Activated CD4-positive, alpha-beta memory T cell treated with anti-CD3 and anti-CD28 coated beads for 36 hours (primary cell): ENCODE data around the gene IL24. TPM values are rescaled to one million over a fixed set of nuclear protein-coding genes. Genes with fewer than 3 reads are reported as not detected.
A peak's percentile ranks its signal among the peaks of the same experiment; 100 is the strongest.

Source experiments
- CTCF ChIA-PET: fragments of 350-600 bp; sonication (Branson Sonifier 250); formaldehyde crosslinking; loops from one replicate; lab custom pipeline; 2021; ENCODE audit warnings: antibody characterized with exemption, inconsistent platforms; lab: Charles Lee
- POLR2A ChIA-PET: fragments of 350-600 bp; sonication (Branson Sonifier 250); formaldehyde crosslinking; loops from one replicate; lab custom pipeline; 2021; ENCODE audit warnings: antibody characterized with exemption; lab: Charles Lee
- DNase-seq: peaks from one replicate; pipeline ENCODE4 v3.0.0-alpha.2; 2020
- H3K27ac Mint-ChIP-seq: one replicate; pipeline ENCODE4 v1.8.0; 2021; ENCODE audit warnings: mixed read lengths
- H3K27me3 Mint-ChIP-seq: one replicate; pipeline ENCODE4 v1.8.0; 2021; ENCODE audit warnings: mixed read lengths
- H3K36me3 Mint-ChIP-seq: one replicate; pipeline ENCODE4 v1.8.0; 2021; ENCODE audit warnings: mixed read lengths
- H3K4me1 Mint-ChIP-seq: one replicate; pipeline ENCODE4 v1.8.0; 2021; ENCODE audit warnings: low read depth, mixed read lengths
- H3K4me3 Mint-ChIP-seq: one replicate; pipeline ENCODE4 v1.8.0; 2021; ENCODE audit warnings: mild to moderate bottlenecking, mixed read lengths
- H3K9me3 Mint-ChIP-seq: one replicate; pipeline ENCODE4 v1.8.0; 2021; ENCODE audit warnings: mixed read lengths
- intact Hi-C: fragments of 100-400 bp; cut with micrococcal nuclease; formaldehyde crosslinking; loops from one replicate; pipeline ENCODE4 v1.15.1; 2023
- total RNA-seq, 2 experiments: library from RNA; stranded (reverse); gene quantifications; one replicate each; pipeline ENCODE4 v1.2.3, GENCODE V29; 2021

The IL24 gene
- total RNA-seq, 2 experiments from 2014 or later = 9.8 to 10.0 TPM

DNA sequence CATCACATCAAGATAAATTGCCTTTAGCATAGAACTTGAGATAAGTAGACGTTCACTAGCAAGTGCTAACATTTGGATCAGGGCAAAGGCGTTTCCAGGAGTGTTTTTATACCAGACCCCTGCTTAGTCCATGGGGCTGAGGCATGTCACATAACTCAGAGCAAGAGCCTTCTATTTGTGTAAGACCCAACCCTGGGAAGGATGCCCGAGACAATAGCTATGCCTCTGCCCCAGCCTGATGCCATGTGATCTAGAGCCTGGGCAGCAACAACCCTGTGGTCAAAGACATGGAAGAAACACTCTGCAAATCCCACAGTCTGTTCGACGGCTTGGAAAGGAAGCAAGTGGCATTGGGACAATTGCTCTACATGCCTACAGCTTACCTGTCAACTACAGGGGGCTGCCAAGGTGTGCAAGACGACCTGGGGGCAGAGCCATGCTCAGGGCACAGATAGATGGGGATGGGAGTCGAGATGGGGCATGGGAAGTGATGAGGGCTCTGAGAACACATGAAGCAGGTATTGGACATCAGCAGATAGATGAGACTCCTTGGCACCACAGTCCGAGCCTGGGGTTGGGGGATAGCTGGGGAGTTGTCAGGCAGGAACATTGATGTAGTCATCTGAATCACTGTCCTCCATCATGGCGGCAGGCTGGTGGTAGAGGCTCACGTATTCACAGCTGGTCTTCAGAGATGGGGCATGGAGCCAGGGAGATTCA is 7.3 kb downstream of the IL24 start:
- POLR2A ChIA-PET = interaction anchor here (1.0 to 2.0 kb wide), 4 partner anchors 8 to 165 kb away, joined by 3 to 15 read pairs (median 4); partner anchors contain the start of gene IL24
- no peak for DNase-seq
- H3K4me3 Mint-ChIP-seq = no peak overlapping the region
- peaks cover 69% of the 10 kb centered on the region for H3K4me1 Mint-ChIP-seq
- H3K36me3 Mint-ChIP-seq = peaks cover 48% of the 10 kb centered on the region
- intact Hi-C loops = loop anchor here (1.0 kb wide), 3 partner anchors 7 to 18 kb away; partner anchors contain the start of gene IL24
- H3K27ac Mint-ChIP-seq = peak overlapping the region; percentile 83
- no peaks in the 10 kb centered on the region for H3K27me3 Mint-ChIP-seq
- CTCF ChIA-PET = interaction anchor here (0.7 to 6.9 kb wide), 12 partner anchors 8 to 241 kb away, joined by 3 to 65 read pairs (median 8); partner anchors contain the start of gene IL20
- H3K9me3 Mint-ChIP-seq = no peaks in the 10 kb centered on the region

DNA sequence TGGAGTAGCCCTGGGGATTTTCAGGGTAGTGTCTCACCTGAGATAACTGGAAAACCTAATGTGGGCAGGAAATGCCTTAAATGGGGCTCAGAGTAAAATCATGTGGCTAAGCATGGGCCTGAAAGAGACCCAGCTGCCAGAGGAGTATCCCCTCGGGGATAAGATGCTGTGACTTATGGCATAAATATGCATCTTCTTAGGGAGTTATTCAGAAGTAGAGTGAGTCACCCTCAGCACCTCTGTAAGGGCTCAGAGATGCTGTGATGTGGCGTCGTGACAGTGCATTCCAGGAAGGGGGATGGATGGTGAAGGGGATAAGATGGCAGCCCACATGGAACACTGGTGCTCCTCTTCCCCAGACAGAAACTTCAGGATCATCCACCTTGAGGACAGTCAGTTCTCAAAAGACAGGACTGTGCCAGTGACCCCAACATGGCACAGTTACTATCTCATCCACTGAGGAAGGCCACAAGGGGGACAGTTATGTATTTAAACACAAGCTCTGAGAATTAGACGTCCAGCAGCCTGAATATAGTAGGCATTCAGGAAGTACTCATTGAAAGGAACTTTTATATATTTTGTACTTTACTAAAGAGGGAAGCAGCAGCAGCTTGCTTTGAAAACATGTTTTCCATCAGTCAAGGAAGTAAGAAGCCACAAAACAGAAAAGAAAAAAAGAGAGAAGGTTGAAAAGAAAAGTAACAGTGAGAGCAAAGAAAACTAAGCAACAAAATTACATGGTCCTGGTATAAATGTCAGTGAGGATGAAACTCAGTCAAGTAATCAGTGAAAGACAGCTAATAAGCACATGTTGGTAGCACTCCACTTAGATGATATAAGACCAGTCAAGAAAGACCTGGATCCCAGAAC is 8.3 kb downstream of the IL24 start:
- Mint-ChIP-seq H3K36me3 (peaks cover 48% of the 10 kb centered on the region), H3K27me3 (no peaks in the 10 kb centered on the region), H3K9me3 (no peaks in the 10 kb centered on the region), H3K4me1 (peaks cover 69% of the 10 kb centered on the region), H3K4me3 (peak overlapping the region; percentile 33), H3K27ac (peak overlapping the region; percentile 83)
- ChIA-PET CTCF (interaction anchor here (0.7 to 6.9 kb wide), 27 partner anchors 8 to 594 kb away, joined by 3 to 65 read pairs (median 4); partner anchors contain the start of genes IL20 and IL24), POLR2A (interaction anchor here (0.9 to 2.1 kb wide), 7 partner anchors 9 to 166 kb away, joined by 3 to 15 read pairs (median 4); partner anchors contain the start of genes FCMR and IL24)
- DNase-seq = peak; percentile 74
- intact Hi-C loops = loop anchor here (1.0 kb wide), 3 partner anchors 8 to 17 kb away; partner anchors contain the start of gene IL24

DNA sequence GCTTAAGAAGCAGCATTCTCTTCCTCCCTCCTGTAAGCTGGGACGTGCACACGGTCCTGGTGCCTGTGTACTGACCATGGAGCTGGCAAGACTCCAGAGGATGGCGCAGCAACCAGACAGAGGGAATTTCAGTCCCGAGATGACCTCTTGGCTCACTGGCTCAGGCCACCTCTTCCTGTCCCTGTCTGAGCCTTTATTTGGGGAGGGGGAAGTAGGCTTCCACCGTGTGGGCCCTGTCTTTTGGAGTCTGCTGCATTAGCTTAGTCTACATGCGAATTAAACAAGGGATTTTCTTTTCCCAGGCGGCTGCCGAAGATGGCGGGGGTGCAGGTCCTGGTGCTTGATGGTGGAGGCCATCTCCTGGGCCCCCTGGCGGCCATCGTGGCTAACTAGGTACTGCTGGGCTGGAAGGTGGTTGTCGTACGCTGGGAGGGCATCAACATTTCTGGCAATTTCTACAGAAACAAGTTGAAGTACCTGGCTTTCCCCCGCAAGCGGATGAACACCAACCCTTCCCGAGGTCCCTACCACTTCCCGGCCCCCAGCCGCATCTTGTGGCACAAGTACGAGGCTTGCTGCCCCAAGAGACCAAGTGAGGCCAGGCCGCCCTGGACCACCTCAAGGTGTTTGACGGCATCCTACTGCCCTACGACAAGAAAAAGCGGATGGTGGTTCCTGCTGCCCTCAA is 10.2 kb downstream of the IL24 start:
- H3K9me3 Mint-ChIP-seq = no peaks in the 10 kb centered on the region
- intact Hi-C loops = no loop called here
- H3K27ac Mint-ChIP-seq = no peak overlapping the region
- H3K27me3 Mint-ChIP-seq = no peaks in the 10 kb centered on the region
- no peak overlapping the region for H3K4me3 Mint-ChIP-seq
- ChIA-PET POLR2A (interaction anchor here (1.2 to 2.1 kb wide), 5 partner anchors 9 to 166 kb away, joined by 3 to 8 read pairs (median 3); partner anchors contain the start of genes FCMR and IL24), CTCF (interaction anchor here (0.9 to 6.9 kb wide), 13 partner anchors 9 to 272 kb away, joined by 3 to 65 read pairs (median 14); partner anchors contain the start of genes DYRK3, FCMR, IL20 and IL24)
- no peak for DNase-seq
- peaks cover 75% of the 10 kb centered on the region for H3K4me1 Mint-ChIP-seq
- H3K36me3 Mint-ChIP-seq = peaks cover 47% of the 10 kb centered on the region

DNA sequence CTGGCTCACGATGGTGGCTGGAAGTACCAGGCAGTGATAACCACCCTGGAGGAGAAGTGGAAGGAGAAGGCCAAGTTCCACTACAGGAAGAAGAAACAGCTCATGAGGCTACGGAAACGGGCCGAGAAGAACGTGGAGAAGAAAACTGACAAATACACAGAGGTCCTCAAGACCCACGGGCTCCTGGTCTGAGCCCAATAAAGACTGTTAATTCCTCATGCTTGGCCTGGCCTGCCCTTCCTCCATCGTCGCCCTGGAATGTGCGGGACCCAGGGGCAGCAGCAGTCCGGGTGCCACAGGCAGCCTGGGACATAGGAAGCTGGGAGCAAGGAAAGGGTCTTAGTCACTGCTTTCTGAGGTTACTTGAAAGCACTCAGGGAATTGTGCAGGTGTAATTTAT is 10.8 kb downstream of the IL24 start:
- POLR2A ChIA-PET = interaction anchor here (1.0 to 1.5 kb wide), 5 partner anchors 9 to 167 kb away, joined by 3 to 4 read pairs (median 3); partner anchors contain the start of gene IL24
- H3K4me1 Mint-ChIP-seq = peaks cover 81% of the 10 kb centered on the region
- CTCF ChIA-PET = interaction anchor here (0.9 to 6.9 kb wide), 13 partner anchors 11 to 273 kb away, joined by 3 to 65 read pairs (median 6); partner anchors contain the start of genes DYRK3, FCMR, IL20 and IL24
- DNase-seq = peak; percentile 0
- peak overlapping the region; percentile 5 for H3K4me3 Mint-ChIP-seq
- H3K27me3 Mint-ChIP-seq = no peaks in the 10 kb centered on the region
- intact Hi-C loops = no loop called here
- no peaks in the 10 kb centered on the region for H3K9me3 Mint-ChIP-seq
- peaks cover 41% of the 10 kb centered on the region for H3K36me3 Mint-ChIP-seq
- H3K27ac Mint-ChIP-seq = no peak overlapping the region

DNA sequence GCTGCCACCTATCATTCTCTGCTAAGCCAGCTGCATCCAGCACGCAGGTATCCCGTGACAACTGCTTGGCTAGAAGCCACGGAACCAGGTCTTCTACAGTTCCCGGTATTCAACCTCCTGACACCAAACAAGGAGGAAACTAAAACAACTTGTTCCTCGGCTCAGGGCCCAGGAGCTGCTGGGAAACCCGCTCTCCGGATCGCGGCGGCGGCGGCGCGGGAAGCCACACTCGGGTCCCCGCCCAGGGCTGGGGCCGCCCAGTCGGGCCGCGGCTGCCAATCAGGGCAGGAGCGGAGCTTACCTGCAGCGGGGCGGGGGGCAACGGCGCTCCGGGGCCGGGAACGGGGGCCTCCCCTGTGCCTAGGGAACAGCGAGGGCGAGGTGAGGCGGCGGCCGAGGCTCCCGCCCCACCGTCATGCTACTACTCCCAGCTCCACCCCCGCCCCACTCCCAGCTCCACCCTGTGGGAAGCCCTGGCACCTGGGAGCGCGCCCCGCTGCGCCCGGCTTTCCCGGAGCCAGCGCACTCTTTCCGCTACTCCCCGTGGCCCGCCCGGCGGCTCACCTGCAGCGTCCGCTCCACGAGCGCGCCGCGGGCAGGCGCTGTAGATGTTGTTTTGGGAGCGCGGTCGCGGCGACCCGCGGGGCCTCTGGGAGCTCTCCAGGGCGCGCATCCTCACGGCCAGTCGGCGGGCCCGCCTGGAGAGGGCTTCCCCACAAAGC is 12.1 kb downstream of the IL24 start:
- Mint-ChIP-seq H3K4me1 (peaks cover 86% of the 10 kb centered on the region), H3K4me3 (peak overlapping the region; percentile 63), H3K27me3 (no peaks in the 10 kb centered on the region), H3K27ac (no peak overlapping the region), H3K36me3 (peaks cover 30% of the 10 kb centered on the region), H3K9me3 (no peaks in the 10 kb centered on the region)
- intact Hi-C loops = no loop called here
- ChIA-PET POLR2A (interaction anchor here (0.6 to 1.5 kb wide), 10 partner anchors 12 to 169 kb away, joined by 3 to 5 read pairs (median 3); partner anchors contain the start of gene FCMR), CTCF (interaction anchor here (0.6 to 6.9 kb wide), 29 partner anchors 12 to 302 kb away, joined by 3 to 65 read pairs (median 5); partner anchors contain the start of genes DYRK3, FCMR, IL20 and IL24)
- DNase-seq = peak; percentile 59

DNA sequence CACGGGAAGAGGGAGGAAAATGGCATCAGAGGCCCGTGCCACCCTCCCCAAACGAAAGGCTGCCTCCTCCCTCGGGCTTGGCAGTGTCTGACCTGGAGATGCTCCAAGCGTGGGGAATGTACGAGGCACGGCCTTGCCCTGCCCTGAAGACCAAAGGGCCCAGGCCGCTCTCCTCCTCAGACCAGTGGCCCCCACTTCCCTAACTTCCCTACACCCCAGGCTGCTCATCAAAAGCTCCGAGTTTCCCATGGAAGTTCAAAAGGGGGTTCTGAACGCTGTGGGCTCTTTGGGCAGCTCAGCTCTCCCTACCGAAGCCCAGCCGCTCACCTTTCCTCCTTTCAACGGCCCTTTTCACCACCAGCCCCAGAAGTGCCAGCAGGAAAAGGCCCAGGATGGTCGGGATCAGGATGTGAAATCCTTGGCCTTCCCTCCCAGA is 12.7 kb downstream of the IL24 start:
- no peak overlapping the region for H3K27ac Mint-ChIP-seq
- H3K36me3 Mint-ChIP-seq = peaks cover 26% of the 10 kb centered on the region
- peaks cover 86% of the 10 kb centered on the region for H3K4me1 Mint-ChIP-seq
- intact Hi-C loops = loop anchor here (1.0 kb wide), 2 partner anchors 10 to 13 kb away; partner anchors contain the start of gene IL24
- H3K4me3 Mint-ChIP-seq = peak overlapping the region; percentile 35
- no peaks in the 10 kb centered on the region for H3K9me3 Mint-ChIP-seq
- ChIA-PET POLR2A (interaction anchor here (1.1 to 1.4 kb wide), 2 partner anchors 12 to 13 kb away, joined by 3 to 5 read pairs; partner anchors contain the start of gene FCMR), CTCF (interaction anchor here (0.7 to 6.9 kb wide), 22 partner anchors 11 to 279 kb away, joined by 3 to 65 read pairs (median 5); partner anchors contain the start of genes DYRK3, FCMR, IL20 and IL24)
- H3K27me3 Mint-ChIP-seq = no peaks in the 10 kb centered on the region
- DNase-seq = no peak

DNA sequence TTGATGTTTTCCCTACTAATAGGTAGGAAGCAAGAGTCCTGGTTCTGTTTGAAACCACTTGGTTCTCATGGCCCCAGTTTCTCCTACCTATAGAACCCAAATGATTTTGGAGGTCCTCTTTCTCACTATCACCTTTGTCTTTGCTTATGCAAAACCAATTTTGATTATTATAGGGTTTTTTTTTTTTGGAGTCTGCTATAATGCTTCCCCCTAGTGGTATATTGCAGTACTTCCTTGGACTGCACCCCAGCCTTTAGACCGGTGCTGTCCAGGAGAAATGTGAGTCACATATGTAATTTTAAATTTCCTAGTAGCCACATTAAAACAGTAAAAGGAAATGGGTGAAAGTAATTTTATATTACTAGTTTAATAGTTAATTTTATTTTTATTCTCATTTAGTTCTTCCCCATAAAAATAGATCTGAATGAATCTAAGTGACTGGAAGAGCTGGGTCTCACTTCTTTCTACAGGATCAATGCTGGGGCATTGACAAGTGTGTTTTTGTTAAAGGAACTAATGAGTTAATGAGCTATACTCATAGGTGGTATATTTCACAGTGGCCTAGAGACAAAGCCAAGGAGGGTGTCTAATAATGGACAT is 13.9 kb downstream of the IL24 start:
- ChIA-PET CTCF (interaction anchor here (0.8 to 12.9 kb wide), 41 partner anchors 9 to 588 kb away, joined by 3 to 201 read pairs (median 17); partner anchors contain the start of genes DYRK3, FCMR, IL10 and IL19), POLR2A (no interaction called here)
- no peak overlapping the region for H3K27ac Mint-ChIP-seq
- H3K27me3 Mint-ChIP-seq = no peaks in the 10 kb centered on the region
- H3K36me3 Mint-ChIP-seq = peaks cover 23% of the 10 kb centered on the region
- peaks cover 86% of the 10 kb centered on the region for H3K4me1 Mint-ChIP-seq
- intact Hi-C loops = no loop called here
- no peak overlapping the region for H3K4me3 Mint-ChIP-seq
- H3K9me3 Mint-ChIP-seq = no peaks in the 10 kb centered on the region
- DNase-seq = peak; percentile 46

DNA sequence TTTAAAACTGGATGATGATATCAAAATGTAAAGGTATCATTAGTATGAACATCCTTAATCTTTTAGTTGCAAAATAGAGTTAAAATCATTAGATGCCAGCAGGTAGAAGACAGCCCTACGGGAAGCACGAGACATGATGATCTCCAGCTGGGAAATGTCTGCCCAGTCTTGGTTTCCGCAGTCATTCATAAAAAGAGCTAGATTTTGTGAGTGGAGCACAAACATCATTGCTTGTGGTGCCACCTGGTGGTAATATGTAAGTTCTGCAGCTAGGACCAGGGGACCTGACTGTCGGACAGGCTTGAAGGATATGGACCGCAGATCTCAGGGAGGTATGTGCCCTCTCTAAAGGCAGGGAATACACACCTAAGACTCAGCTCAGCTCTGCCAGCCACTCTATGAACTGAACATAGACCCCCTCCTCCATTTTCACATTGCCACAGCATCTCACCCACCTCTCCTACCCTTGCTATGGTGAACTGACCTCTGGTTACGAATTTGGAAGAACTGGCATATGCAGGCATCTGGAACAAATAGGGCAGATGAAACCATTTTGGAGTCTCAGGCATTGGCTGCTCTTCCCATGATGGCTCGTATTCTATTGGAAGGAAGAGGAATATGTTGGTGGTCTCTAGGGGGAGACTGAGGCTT is 15.3 kb downstream of the IL24 start:
- ChIA-PET CTCF (interaction anchor here (0.5 to 12.9 kb wide), 65 partner anchors 9 to 587 kb away, joined by 3 to 201 read pairs (median 7); partner anchors contain the start of genes DYRK3, FCMR, IKBKE and IL10), POLR2A (interaction anchor here (0.6 to 0.9 kb wide), 2 partner anchors 15 to 253 kb away, joined by 3 read pairs; no protein-coding TSS in a partner anchor)
- DNase-seq = peak; percentile 75
- Mint-ChIP-seq H3K36me3 (peaks cover 23% of the 10 kb centered on the region), H3K27me3 (no peaks in the 10 kb centered on the region), H3K4me1 (peaks cover 87% of the 10 kb centered on the region), H3K4me3 (no peak overlapping the region), H3K27ac (peak overlapping the region; percentile 19), H3K9me3 (no peaks in the 10 kb centered on the region)
- intact Hi-C loops = loop anchor here (1.0 to 2.0 kb wide), 6 partner anchors 21 to 186 kb away; partner anchors contain the start of gene IL20

DNA sequence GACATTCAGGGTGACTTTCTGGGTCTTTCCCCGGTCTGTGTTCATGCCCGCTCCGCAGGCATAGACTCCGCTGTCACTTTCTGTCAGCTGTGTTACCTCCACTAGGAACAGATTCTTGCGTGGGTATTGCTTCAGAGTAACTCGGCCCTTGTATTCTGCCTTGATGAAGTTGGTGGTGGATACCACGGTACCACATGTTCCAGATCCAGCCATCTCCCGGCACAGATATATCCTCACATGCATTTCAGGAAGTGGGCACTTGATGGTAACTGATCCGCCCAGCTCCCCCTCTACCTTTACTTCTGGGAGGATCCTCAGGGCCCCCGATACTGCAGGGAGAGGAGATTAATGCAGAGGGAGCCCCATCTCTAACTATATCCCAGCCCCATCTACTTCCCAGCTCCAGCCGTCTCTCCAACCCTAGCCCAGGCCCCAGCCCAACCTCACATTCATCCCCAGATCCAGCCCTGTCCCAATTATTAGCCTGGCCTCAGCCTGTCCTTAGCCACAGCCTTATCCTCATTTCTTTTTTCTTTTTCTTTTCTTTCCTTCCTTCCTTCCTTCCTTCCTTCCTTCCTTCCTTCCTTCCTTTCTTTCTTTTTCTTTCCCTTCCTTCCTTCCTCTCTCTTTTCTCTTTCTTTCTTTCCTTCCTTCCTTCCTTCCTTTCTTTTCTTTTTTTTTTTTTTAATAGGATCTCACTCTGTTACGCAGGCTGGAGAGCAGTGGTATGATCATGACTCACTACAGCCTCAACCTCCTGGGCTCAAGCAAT is 16.7 kb downstream of the IL24 start:
- POLR2A ChIA-PET = interaction anchor here (1.6 kb wide), 1 partner anchor 110 kb away, joined by 4 read pairs; no protein-coding TSS in a partner anchor
- Mint-ChIP-seq H3K9me3 (no peaks in the 10 kb centered on the region), H3K36me3 (peaks cover 22% of the 10 kb centered on the region), H3K4me1 (peaks cover 86% of the 10 kb centered on the region), H3K4me3 (no peak overlapping the region), H3K27ac (no peak overlapping the region), H3K27me3 (no peaks in the 10 kb centered on the region)
- no peak for DNase-seq
- CTCF ChIA-PET = interaction anchor here (0.7 to 12.9 kb wide), 16 partner anchors 8 to 250 kb away, joined by 3 to 201 read pairs (median 42); partner anchors contain the start of genes FCMR, IL10, IL19 and IL20
- intact Hi-C loops = loop anchor here (2.0 kb wide), 1 partner anchor 57 kb away; no protein-coding TSS in a partner anchor
